Activated naive CD8-positive, alpha-beta T cell treated with anti-CD3 and anti-CD28 coated beads, Interleukin-2, amount 50 U/mL, for 24 hours (primary cell): ENCODE results near the gene MILR1.

Experiments
- ATAC-seq: fragments of 150-1000 bp; cut with Tn5 transposase; one replicate; pipeline ENCODE4 v1.10.0; 2021
- DNase-seq: peaks from one replicate; pipeline ENCODE4 v3.0.0; 2021
- H3K27ac Mint-ChIP-seq: one replicate; pipeline ENCODE4 v1.8.0; 2021; ENCODE audit warnings: mild to moderate bottlenecking, mixed read lengths
- H3K27me3 Mint-ChIP-seq: one replicate; pipeline ENCODE4 v1.8.0; 2021; ENCODE audit warnings: mixed read lengths
- H3K36me3 Mint-ChIP-seq: one replicate; pipeline ENCODE4 v1.8.0; 2021; ENCODE audit warnings: low read depth, mixed read lengths
- H3K4me1 Mint-ChIP-seq: one replicate; pipeline ENCODE4 v1.8.0; 2021; ENCODE audit warnings: mixed read lengths
- H3K4me3 Mint-ChIP-seq: one replicate; pipeline ENCODE4 v1.8.0; 2021; ENCODE audit warnings: mild to moderate bottlenecking, moderate library complexity, mixed read lengths
- H3K9me3 Mint-ChIP-seq: one replicate; pipeline ENCODE4 v1.8.0; 2021; ENCODE audit warnings: mixed read lengths

The MILR1 gene

GRCh38 chr17:64507413-64507782 is 58.5 kb downstream of the MILR1 start:
- peak overlapping the region; percentile 100 for H3K27ac Mint-ChIP-seq
- ATAC-seq (peak; percentile 22), DNase-seq (peak; percentile 17)
- H3K4me3 Mint-ChIP-seq: peak overlapping the region; percentile 100
- H3K36me3 Mint-ChIP-seq: peaks cover 67% of the 10 kb centered on the region
- peaks cover 57% of the 10 kb centered on the region for H3K4me1 Mint-ChIP-seq
- peaks cover 3% of the 10 kb centered on the region for H3K27me3 Mint-ChIP-seq
- no peaks in the 10 kb centered on the region for H3K9me3 Mint-ChIP-seq

- Mint-ChIP-seq H3K27ac (no peak overlapping the region), H3K4me3 (peak overlapping the region; percentile 100), H3K9me3 (no peaks in the 10 kb centered on the region), H3K36me3 (peaks cover 61% of the 10 kb centered on the region), H3K27me3 (peaks cover 3% of the 10 kb centered on the region), H3K4me1 (peaks cover 48% of the 10 kb centered on the region)
- ATAC-seq: no peak
- DNase-seq: no peak
Measured at GRCh38 chr17:64508683-64509082, 59.8 kb downstream of the MILR1 start.

GRCh38 chr17:64509179-64509578 is 60.3 kb downstream of the MILR1 start:
- DNase-seq (no peak), ATAC-seq (no peak)
- Mint-ChIP-seq H3K27me3 (peaks cover 3% of the 10 kb centered on the region), H3K4me1 (peaks cover 43% of the 10 kb centered on the region), H3K27ac (no peak overlapping the region), H3K4me3 (no peak overlapping the region), H3K9me3 (no peaks in the 10 kb centered on the region), H3K36me3 (peaks cover 58% of the 10 kb centered on the region)

- peaks cover 20% of the 10 kb centered on the region for H3K4me1 Mint-ChIP-seq
- ATAC-seq (no peak), DNase-seq (no peak)
- H3K4me3 Mint-ChIP-seq: no peak overlapping the region
- no peak overlapping the region for H3K27ac Mint-ChIP-seq
- no peaks in the 10 kb centered on the region for H3K27me3 Mint-ChIP-seq
- H3K9me3 Mint-ChIP-seq: no peaks in the 10 kb centered on the region
- peaks cover 36% of the 10 kb centered on the region for H3K36me3 Mint-ChIP-seq
Measured at GRCh38 chr17:64515419-64515818, 66.5 kb downstream of the MILR1 start.

GRCh38 chr17:64515829-64516228 is 66.9 kb downstream of the MILR1 start:
- peaks cover 33% of the 10 kb centered on the region for H3K36me3 Mint-ChIP-seq
- H3K4me1 Mint-ChIP-seq: peaks cover 20% of the 10 kb centered on the region
- no peaks in the 10 kb centered on the region for H3K9me3 Mint-ChIP-seq
- no peak for ATAC-seq
- H3K27ac Mint-ChIP-seq: no peak overlapping the region
- H3K27me3 Mint-ChIP-seq: no peaks in the 10 kb centered on the region
- no peak overlapping the region for H3K4me3 Mint-ChIP-seq
- DNase-seq: no peak
